Neural progenitor cell (in vitro differentiated cells): Measurements from ENCODE around the gene ARHGAP42. TPM values are rescaled to one million over a fixed set of nuclear protein-coding genes. Genes with fewer than 3 reads are reported as not detected.

Experiments used
- DNase-seq: peaks from one replicate; pipeline ENCODE4 v3.0.0-alpha.2; 2016; ENCODE audit warnings: low spot score
- H2AFZ ChIP-seq: fragments of 200-600 bp; sonication (generic); replicated peaks from 2 replicates; pipeline ENCODE4 v1.6.1; 2016; ENCODE audit warnings: antibody characterized with exemption
- H3F3A ChIP-seq: fragments of 200-600 bp; sonication (generic); 2 replicates; pipeline ENCODE4 v1.6.1; 2016; ENCODE audit warnings: antibody characterized with exemption, low read depth
- H3K27ac ChIP-seq: fragments of 200-600 bp; sonication (generic); 2 replicates; pipeline ENCODE4 v1.5.1; 2016; ENCODE audit warnings: mild to moderate bottlenecking
- H3K27me3 ChIP-seq: fragments of 200-600 bp; sonication (generic); 2 replicates; pipeline ENCODE4 v1.6.1; 2016; ENCODE audit warnings: mild to moderate bottlenecking, moderate library complexity
- H3K36me3 ChIP-seq: fragments of 200-600 bp; sonication (generic); 2 replicates; pipeline ENCODE4 v1.5.1; 2016
- H3K4me1 ChIP-seq: fragments of 200-600 bp; sonication (generic); 2 replicates; pipeline ENCODE4 v1.6.1; 2016; ENCODE audit warnings: mixed run types
- H3K4me2 ChIP-seq: fragments of 200-600 bp; sonication (generic); 2 replicates; pipeline ENCODE4 v1.6.1; 2016
- H3K4me3 ChIP-seq: fragments of 200-600 bp; sonication (generic); 2 replicates; pipeline ENCODE4 v1.5.1; 2016
- H3K79me2 ChIP-seq: fragments of 200-600 bp; sonication (generic); 2 replicates; pipeline ENCODE4 v1.6.1; 2016; ENCODE audit warnings: low read depth
- H3K9ac ChIP-seq: fragments of 200-600 bp; sonication (generic); 2 replicates; pipeline ENCODE4 v1.6.1; 2016
- H3K9me3 ChIP-seq: fragments of 200-600 bp; sonication (generic); 2 replicates; pipeline ENCODE4 v1.5.1; 2016; ENCODE audit warnings: low read depth
- H4K20me1 ChIP-seq: fragments of 200-600 bp; sonication (generic); 2 replicates; pipeline ENCODE4 v1.6.1; 2016; ENCODE audit warnings: low read depth
- H3K27ac Mint-ChIP-seq: 3 replicates; pipeline ENCODE4 v1.8.0; 2021; ENCODE audit warnings: mixed read lengths
- H3K27me3 Mint-ChIP-seq: 2 replicates; pipeline ENCODE4 v1.8.0; 2022; ENCODE audit warnings: low read depth, mild to moderate bottlenecking, inconsistent platforms, moderate library complexity, mixed read lengths; ENCODE audit not compliant: insufficient read depth
- H3K36me3 Mint-ChIP-seq: 3 replicates; pipeline ENCODE4 v1.8.0; 2021; ENCODE audit warnings: mixed read lengths
- H3K4me1 Mint-ChIP-seq: 3 replicates; pipeline ENCODE4 v1.8.0; 2021; ENCODE audit warnings: mixed read lengths
- H3K4me3 Mint-ChIP-seq: 3 replicates; pipeline ENCODE4 v1.8.0; 2021; ENCODE audit warnings: mild to moderate bottlenecking, moderate library complexity, mixed read lengths
- H3K9me3 Mint-ChIP-seq: 3 replicates; pipeline ENCODE4 v1.8.0; 2020; ENCODE audit warnings: mixed read lengths
- EZH2 ChIP-seq: fragments of 200-600 bp; sonication (generic); IDR thresholded peaks from 2 replicates; pipeline ENCODE4 v1.6.1; 2017; ENCODE audit warnings: antibody characterized with exemption, mild to moderate bottlenecking, moderate library complexity
- EZH2phosphoT487 ChIP-seq: fragments of 200-600 bp; sonication (generic); IDR thresholded peaks from 2 replicates; pipeline ENCODE4 v1.6.1; 2017; ENCODE audit warnings: antibody characterized with exemption
- total RNA-seq: library from RNA; depleted of rRNA; stranded (reverse); fragments of >200 nt; gene quantifications from 2 replicates; pipeline ENCODE4 v1.2.3, GENCODE V29; 2015; ENCODE audit warnings: low replicate concordance
- TF ChIP-seq, protein P1 (sequence below): fragments of 200-600 bp; sonication (generic); IDR thresholded peaks from 2 replicates; pipeline ENCODE4 v1.5.1; 2017; ENCODE audit warnings: antibody characterized with exemption, mild to moderate bottlenecking

ARHGAP42 gene
- total RNA-seq, 1 donor from 2014 or later: 31.0 TPM

DNA sequence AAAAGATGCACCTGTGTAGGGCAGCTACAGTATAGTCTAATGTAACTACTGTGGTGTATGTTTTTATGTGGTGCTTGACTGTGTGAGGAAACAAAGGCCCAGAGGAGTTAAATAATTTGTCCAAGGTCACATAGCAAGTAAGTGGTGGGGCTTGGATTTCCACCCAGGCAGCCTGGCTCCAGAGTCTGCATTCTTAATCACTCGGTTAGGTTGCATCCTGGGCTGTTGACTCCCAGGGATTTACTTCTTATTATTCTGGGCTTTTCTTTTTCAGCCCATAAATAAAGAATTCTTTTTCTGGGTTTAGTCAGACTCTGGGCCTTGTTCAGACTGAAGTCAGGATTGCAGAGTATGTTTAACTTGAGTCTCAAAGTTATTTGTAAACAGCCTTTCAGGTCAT lies 82.1 kb downstream of the ARHGAP42 start:
- Histone ChIP-seq H2AFZ (no peak overlapping the region), H3K4me1 (peaks cover 22% of the 10 kb centered on the region), H3K36me3 (no peaks in the 10 kb centered on the region), H3F3A (peaks cover 13% of the 10 kb centered on the region), H3K9ac (no peak overlapping the region), H3K4me3 (no peak overlapping the region), H3K27ac (no peak overlapping the region), H3K9me3 (no peaks in the 10 kb centered on the region), H3K79me2 (no peaks in the 10 kb centered on the region), H4K20me1 (no peaks in the 10 kb centered on the region), H3K4me2 (peak overlapping the region; percentile 25), H3K27me3 (no peaks in the 10 kb centered on the region)
- Mint-ChIP-seq H3K4me3 (no peak overlapping the region), H3K9me3 (no peaks in the 10 kb centered on the region), H3K4me1 (peaks cover 29% of the 10 kb centered on the region), H3K36me3 (no peaks in the 10 kb centered on the region), H3K27ac (no peak overlapping the region), H3K27me3 (no peaks in the 10 kb centered on the region)
- DNase-seq: peak; percentile 23
- TF ChIP-seq EZH2: no peak
- TF ChIP-seq, protein P1, sequence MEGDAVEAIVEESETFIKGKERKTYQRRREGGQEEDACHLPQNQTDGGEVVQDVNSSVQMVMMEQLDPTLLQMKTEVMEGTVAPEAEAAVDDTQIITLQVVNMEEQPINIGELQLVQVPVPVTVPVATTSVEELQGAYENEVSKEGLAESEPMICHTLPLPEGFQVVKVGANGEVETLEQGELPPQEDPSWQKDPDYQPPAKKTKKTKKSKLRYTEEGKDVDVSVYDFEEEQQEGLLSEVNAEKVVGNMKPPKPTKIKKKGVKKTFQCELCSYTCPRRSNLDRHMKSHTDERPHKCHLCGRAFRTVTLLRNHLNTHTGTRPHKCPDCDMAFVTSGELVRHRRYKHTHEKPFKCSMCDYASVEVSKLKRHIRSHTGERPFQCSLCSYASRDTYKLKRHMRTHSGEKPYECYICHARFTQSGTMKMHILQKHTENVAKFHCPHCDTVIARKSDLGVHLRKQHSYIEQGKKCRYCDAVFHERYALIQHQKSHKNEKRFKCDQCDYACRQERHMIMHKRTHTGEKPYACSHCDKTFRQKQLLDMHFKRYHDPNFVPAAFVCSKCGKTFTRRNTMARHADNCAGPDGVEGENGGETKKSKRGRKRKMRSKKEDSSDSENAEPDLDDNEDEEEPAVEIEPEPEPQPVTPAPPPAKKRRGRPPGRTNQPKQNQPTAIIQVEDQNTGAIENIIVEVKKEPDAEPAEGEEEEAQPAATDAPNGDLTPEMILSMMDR: no peak
- TF ChIP-seq EZH2phosphoT487: no peak

DNA sequence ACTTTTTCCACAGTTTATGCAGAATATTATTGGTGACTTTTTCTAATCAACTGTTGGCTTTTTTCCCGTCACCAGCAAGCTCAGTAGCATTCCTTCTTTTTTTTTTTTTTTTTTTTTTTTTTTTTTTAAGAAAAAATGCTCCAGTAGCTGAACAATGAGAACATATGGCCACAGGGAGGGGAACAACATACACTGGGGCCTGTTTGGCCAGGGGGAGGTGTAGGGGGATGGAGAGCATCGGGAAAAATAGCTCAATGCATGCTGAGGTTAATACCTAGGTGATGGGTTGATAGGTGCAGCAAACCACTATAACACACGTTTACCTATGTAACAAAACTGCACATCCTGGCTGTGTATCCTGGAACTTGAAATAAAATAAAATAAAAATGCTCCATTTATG lies 82.5 kb downstream of the ARHGAP42 start:
- no peak for DNase-seq
- Mint-ChIP-seq H3K27me3 (no peaks in the 10 kb centered on the region), H3K27ac (no peak overlapping the region), H3K4me1 (peaks cover 33% of the 10 kb centered on the region), H3K36me3 (no peaks in the 10 kb centered on the region), H3K4me3 (no peak overlapping the region), H3K9me3 (no peaks in the 10 kb centered on the region)
- Histone ChIP-seq H3K27me3 (no peaks in the 10 kb centered on the region), H3K9me3 (no peaks in the 10 kb centered on the region), H3K4me2 (peak overlapping the region; percentile 25), H3K79me2 (no peaks in the 10 kb centered on the region), H3K4me3 (no peak overlapping the region), H3K4me1 (peaks cover 27% of the 10 kb centered on the region), H3K9ac (no peak overlapping the region), H4K20me1 (no peaks in the 10 kb centered on the region), H3F3A (peaks cover 16% of the 10 kb centered on the region), H2AFZ (no peak overlapping the region), H3K36me3 (no peaks in the 10 kb centered on the region), H3K27ac (no peak overlapping the region)
- TF ChIP-seq, protein P1: no peak
- TF ChIP-seq EZH2 (no peak), EZH2phosphoT487 (no peak)

GRCh38 chr11:100774132-100774531 lies 87.0 kb downstream of the ARHGAP42 start:
- no peaks in the 10 kb centered on the region for H3K36me3 Mint-ChIP-seq
- H3K4me2 ChIP-seq: no peak overlapping the region
- H3K27me3 Mint-ChIP-seq: no peaks in the 10 kb centered on the region
- H3K9me3 ChIP-seq: no peaks in the 10 kb centered on the region
- H3F3A ChIP-seq: peaks cover 21% of the 10 kb centered on the region
- peaks cover 30% of the 10 kb centered on the region for H3K4me1 ChIP-seq
- no peaks in the 10 kb centered on the region for H3K36me3 ChIP-seq
- no peaks in the 10 kb centered on the region for H3K27me3 ChIP-seq
- H3K9ac ChIP-seq: no peak overlapping the region
- no peak overlapping the region for H3K4me3 Mint-ChIP-seq
- peaks cover 25% of the 10 kb centered on the region for H3K4me1 Mint-ChIP-seq
- H2AFZ ChIP-seq: no peak overlapping the region
- H3K27ac ChIP-seq: peak overlapping the region; percentile 69
- no peak for DNase-seq
- no peak overlapping the region for H3K27ac Mint-ChIP-seq
- no peaks in the 10 kb centered on the region for H3K9me3 Mint-ChIP-seq
- H3K4me3 ChIP-seq: no peak overlapping the region
- no peaks in the 10 kb centered on the region for H3K79me2 ChIP-seq
- TF ChIP-seq EZH2 (no peak), EZH2phosphoT487 (no peak)
- TF ChIP-seq, protein P1: no peak
- no peaks in the 10 kb centered on the region for H4K20me1 ChIP-seq
